ENCODE measurements around the gene NDUFC2. TPM values are rescaled to one million over a fixed set of nuclear protein-coding genes. Genes with fewer than 3 reads are reported as not detected.

Gene NDUFC2
- total and polyA plus RNA-seq, 2 donors (not counting 1 experiment from before 2014, with no cell fraction given) = 93.9 to 101 TPM

DNA sequence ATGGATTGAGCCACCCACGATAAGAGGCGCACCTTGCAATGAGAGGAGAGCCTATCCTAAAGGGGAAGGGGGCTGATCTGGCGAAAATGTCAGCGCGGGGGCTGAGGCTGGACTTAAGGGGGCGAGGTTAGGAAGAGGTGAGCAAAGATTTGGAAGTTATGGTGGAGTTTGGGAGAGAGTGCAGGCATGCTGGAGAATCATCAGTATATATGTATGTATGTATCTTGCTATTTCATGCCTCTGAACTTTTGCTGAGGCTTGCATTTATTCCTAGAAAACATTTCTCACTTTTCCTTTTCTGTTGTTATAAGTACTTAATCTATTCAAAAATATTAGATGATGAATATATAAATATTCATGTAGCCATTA is 33.2 kb downstream of the NDUFC2 start:
- H3K4me1 ChIP-seq (ENCODE audit: control insufficient read depth, extremely low read depth, insufficient read depth, low read length) = peaks cover 8% of the 10 kb centered on the region
- no peak for DNase-seq (ENCODE audit: low read depth in 2 of 2)
- no peaks in the 10 kb centered on the region for H3K36me3 ChIP-seq (ENCODE audit: control insufficient read depth, insufficient read depth, low read length)
- H3K4me2 ChIP-seq (ENCODE audit: extremely low read depth, insufficient read depth, low read length) = no peak overlapping the region
- H3K27me3 ChIP-seq (ENCODE audit: control insufficient read depth, insufficient read depth, low read length) = no peaks in the 10 kb centered on the region
- H3K9me3 ChIP-seq (ENCODE audit: control insufficient read depth, insufficient read depth, low read depth, low read length) = no peaks in the 10 kb centered on the region
- no peak overlapping the region for H3K9ac ChIP-seq (ENCODE audit: insufficient read depth, low read length)
- no peaks in the 10 kb centered on the region for H4K20me1 ChIP-seq (ENCODE audit: control insufficient read depth, extremely low read depth, insufficient read depth, low read length)
- peak overlapping the region; percentile 48 for H2AFZ ChIP-seq (ENCODE audit: low read length)
- H3K4me3 ChIP-seq (replicated peaks in 1 of 4; ENCODE audit: control extremely low read depth in 1 of 4, insufficient read depth in 1 of 4, low read depth in 3 of 4, low read length in 4 of 4) = no peak overlapping the region
- no peak overlapping the region for H3K27ac ChIP-seq (ENCODE audit: insufficient read depth, low read length)
- H3K79me2 ChIP-seq (ENCODE audit: control insufficient read depth, insufficient read depth, low read length) = no peaks in the 10 kb centered on the region
- no peak for TF ChIP-seq EZH2 (IDR thresholded peaks at IDR 0.05; ENCODE audit: low read length, missing control alignments)
- TF ChIP-seq, protein P1, sequence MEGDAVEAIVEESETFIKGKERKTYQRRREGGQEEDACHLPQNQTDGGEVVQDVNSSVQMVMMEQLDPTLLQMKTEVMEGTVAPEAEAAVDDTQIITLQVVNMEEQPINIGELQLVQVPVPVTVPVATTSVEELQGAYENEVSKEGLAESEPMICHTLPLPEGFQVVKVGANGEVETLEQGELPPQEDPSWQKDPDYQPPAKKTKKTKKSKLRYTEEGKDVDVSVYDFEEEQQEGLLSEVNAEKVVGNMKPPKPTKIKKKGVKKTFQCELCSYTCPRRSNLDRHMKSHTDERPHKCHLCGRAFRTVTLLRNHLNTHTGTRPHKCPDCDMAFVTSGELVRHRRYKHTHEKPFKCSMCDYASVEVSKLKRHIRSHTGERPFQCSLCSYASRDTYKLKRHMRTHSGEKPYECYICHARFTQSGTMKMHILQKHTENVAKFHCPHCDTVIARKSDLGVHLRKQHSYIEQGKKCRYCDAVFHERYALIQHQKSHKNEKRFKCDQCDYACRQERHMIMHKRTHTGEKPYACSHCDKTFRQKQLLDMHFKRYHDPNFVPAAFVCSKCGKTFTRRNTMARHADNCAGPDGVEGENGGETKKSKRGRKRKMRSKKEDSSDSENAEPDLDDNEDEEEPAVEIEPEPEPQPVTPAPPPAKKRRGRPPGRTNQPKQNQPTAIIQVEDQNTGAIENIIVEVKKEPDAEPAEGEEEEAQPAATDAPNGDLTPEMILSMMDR (conservative IDR thresholded peaks at IDR 0.05 in 1 of 2, IDR thresholded peaks at IDR 0.05 in 1 of 2; ENCODE audit: low read depth in 1 of 2, low read length in 2 of 2) = no peak

DNA sequence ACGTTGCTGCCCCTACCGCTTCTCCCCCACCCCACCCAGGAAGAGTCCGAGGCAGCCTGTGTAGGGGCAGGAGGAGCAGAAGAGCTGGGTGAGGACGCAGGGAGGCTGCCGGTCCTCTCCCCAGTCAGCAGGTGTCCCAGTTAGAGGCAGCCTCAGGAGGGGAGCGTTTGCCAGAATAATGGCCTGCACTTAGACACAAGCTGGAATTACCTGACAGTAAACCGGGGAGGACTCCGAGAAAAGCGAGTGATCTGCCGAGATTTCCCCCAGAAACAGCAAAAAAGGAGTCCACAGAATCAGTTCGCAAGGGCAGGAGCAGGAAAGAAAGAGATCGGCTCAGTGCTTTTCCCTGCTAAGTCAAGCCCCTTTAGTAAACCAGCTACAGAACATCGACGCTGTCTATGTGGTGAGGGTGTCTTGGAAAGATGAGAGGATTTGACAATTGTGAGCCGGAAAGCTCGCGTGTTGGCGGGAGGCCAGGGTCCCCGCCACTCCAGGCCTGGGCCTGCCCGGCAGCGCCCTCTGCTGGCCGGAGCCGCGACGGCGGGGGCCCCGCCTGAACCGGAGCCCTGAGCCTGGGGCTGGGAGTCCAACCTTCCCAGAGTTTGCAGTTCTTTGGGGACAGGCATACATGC is 33.7 kb downstream of the NDUFC2 start:
- Histone ChIP-seq H3K27me3 (ENCODE audit: control insufficient read depth, insufficient read depth, low read length) (no peaks in the 10 kb centered on the region), H3K4me3 (replicated peaks in 1 of 4; ENCODE audit: control extremely low read depth in 1 of 4, insufficient read depth in 1 of 4, low read depth in 3 of 4, low read length in 4 of 4) (peak overlapping the region; percentile 38 to 82 (median 58)), H3K36me3 (ENCODE audit: control insufficient read depth, insufficient read depth, low read length) (no peaks in the 10 kb centered on the region), H2AFZ (ENCODE audit: low read length) (peak overlapping the region; percentile 97), H3K9me3 (ENCODE audit: control insufficient read depth, insufficient read depth, low read depth, low read length) (no peaks in the 10 kb centered on the region), H3K9ac (ENCODE audit: insufficient read depth, low read length) (peak overlapping the region; percentile 21), H3K4me2 (ENCODE audit: extremely low read depth, insufficient read depth, low read length) (peak overlapping the region; percentile 91), H3K79me2 (ENCODE audit: control insufficient read depth, insufficient read depth, low read length) (no peaks in the 10 kb centered on the region), H3K4me1 (ENCODE audit: control insufficient read depth, extremely low read depth, insufficient read depth, low read length) (peaks cover 5% of the 10 kb centered on the region), H3K27ac (ENCODE audit: insufficient read depth, low read length) (peak overlapping the region; percentile 15), H4K20me1 (ENCODE audit: control insufficient read depth, extremely low read depth, insufficient read depth, low read length) (no peaks in the 10 kb centered on the region)
- peak; percentile 46 to 72 for DNase-seq (ENCODE audit: low read depth in 2 of 2)
- TF ChIP-seq, protein P1 (conservative IDR thresholded peaks at IDR 0.05 in 1 of 2, IDR thresholded peaks at IDR 0.05 in 1 of 2; ENCODE audit: low read depth in 1 of 2, low read length in 2 of 2) = peak; percentile 71 to 97
- TF ChIP-seq EZH2 (IDR thresholded peaks at IDR 0.05; ENCODE audit: low read length, missing control alignments) = no peak

DNA sequence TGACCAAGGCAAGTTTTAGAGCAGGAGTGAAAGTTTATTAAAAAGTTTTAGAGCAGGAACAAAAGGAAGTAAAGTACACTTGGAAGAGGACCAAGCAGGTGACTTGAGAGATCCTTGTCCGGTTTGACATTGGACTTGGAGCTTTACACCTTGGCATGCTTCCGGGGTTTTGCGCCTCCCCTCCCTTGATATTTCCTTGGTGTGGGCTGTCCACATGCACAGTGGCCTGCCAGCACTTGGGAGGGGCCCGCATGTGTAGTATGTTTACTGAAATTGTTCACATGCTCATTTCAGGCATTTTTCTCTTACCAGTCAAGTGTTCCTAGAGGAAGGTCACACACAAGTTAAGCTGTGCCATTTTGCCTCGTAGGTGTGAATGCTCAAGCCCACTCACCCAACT is 35.0 kb downstream of the NDUFC2 start:
- H3K9me3 ChIP-seq (ENCODE audit: control insufficient read depth, insufficient read depth, low read depth, low read length) = no peaks in the 10 kb centered on the region
- no peak overlapping the region for H3K27ac ChIP-seq (ENCODE audit: insufficient read depth, low read length)
- H2AFZ ChIP-seq (ENCODE audit: low read length) = no peak overlapping the region
- DNase-seq (ENCODE audit: low read depth in 2 of 2) = no peak
- H3K27me3 ChIP-seq (ENCODE audit: control insufficient read depth, insufficient read depth, low read length) = no peaks in the 10 kb centered on the region
- H4K20me1 ChIP-seq (ENCODE audit: control insufficient read depth, extremely low read depth, insufficient read depth, low read length) = no peaks in the 10 kb centered on the region
- H3K36me3 ChIP-seq (ENCODE audit: control insufficient read depth, insufficient read depth, low read length) = no peaks in the 10 kb centered on the region
- no peaks in the 10 kb centered on the region for H3K79me2 ChIP-seq (ENCODE audit: control insufficient read depth, insufficient read depth, low read length)
- H3K4me1 ChIP-seq (ENCODE audit: control insufficient read depth, extremely low read depth, insufficient read depth, low read length) = peaks cover 15% of the 10 kb centered on the region
- no peak overlapping the region for H3K9ac ChIP-seq (ENCODE audit: insufficient read depth, low read length)
- TF ChIP-seq, protein P1 (conservative IDR thresholded peaks at IDR 0.05 in 1 of 2, IDR thresholded peaks at IDR 0.05 in 1 of 2; ENCODE audit: low read depth in 1 of 2, low read length in 2 of 2) = no peak
- no peak for TF ChIP-seq EZH2 (IDR thresholded peaks at IDR 0.05; ENCODE audit: low read length, missing control alignments)
- peak overlapping the region; percentile 5 for H3K4me2 ChIP-seq (ENCODE audit: extremely low read depth, insufficient read depth, low read length)
- no peak overlapping the region for H3K4me3 ChIP-seq (replicated peaks in 1 of 4; ENCODE audit: control extremely low read depth in 1 of 4, insufficient read depth in 1 of 4, low read depth in 3 of 4, low read length in 4 of 4)
